Gastroesophageal sphincter (tissue), 4 donors: ENCODE data around the gene DOLK. TPM values are rescaled to one million over a fixed set of nuclear protein-coding genes. Genes with fewer than 3 reads are reported as not detected.
A peak's percentile ranks its signal among the peaks of the same experiment; 100 is the strongest.

Experiments
- ATAC-seq: fragments of 150-250 bp; one replicate; pipeline ENCODE4 v1.9.1; 2016; ENCODE audit warnings: mild to moderate bottlenecking, moderate library complexity
- H3K27ac ChIP-seq, 4 donors: fragments of 200-600 bp; sonication (generic) in 3 of 4; 1 replicate in 3 of 4; 2 replicates in 1 of 4; pipeline ENCODE4 v1.5.1; 2016 to 2019
- H3K27me3 ChIP-seq: fragments of 200-600 bp; sonication (generic); one replicate; pipeline ENCODE4 v1.5.1; 2019
- H3K36me3 ChIP-seq, 2 donors: fragments of 200-600 bp; sonication (generic); one replicate each; pipeline ENCODE4 v1.5.1; 2019; ENCODE audit warnings: control low read depth in 1 of 2
- H3K4me1 ChIP-seq, 3 donors: fragments of 200-600 bp; sonication (generic); 1 replicate in 2 of 3; 2 replicates in 1 of 3; pipeline ENCODE4 v1.5.1; 2016 to 2019; ENCODE audit warnings: control low read depth in 2 of 3
- H3K4me3 ChIP-seq, 2 donors: fragments of 200-600 bp; sonication (generic); one replicate each; pipeline ENCODE4 v1.5.1; 2019; ENCODE audit warnings: mild to moderate bottlenecking in 1 of 2, moderate library complexity in 1 of 2
- H3K9me3 ChIP-seq, 3 donors: fragments of 200-600 bp; sonication (generic); one replicate each; pipeline ENCODE4 v1.5.1; 2017 to 2019; ENCODE audit warnings: control low read depth in 2 of 3
- CTCF ChIP-seq, 4 experiments: fragments of 200-600 bp in 2 of 4; fragments of 450-650 bp in 2 of 4; sonication (generic) in 1 of 4; IDR thresholded peaks; one replicate each; pipeline ENCODE4 v1.5.1; 2017 to 2019; ENCODE audit warnings: antibody characterized with exemption in 4 of 4, mild to moderate bottlenecking in 2 of 4, moderate library complexity in 2 of 4
- EP300 ChIP-seq: sonication (generic); formaldehyde crosslinking; IDR thresholded peaks from one replicate; pipeline ENCODE4 v1.6.1; 2017; ENCODE audit warnings: antibody characterized with exemption, mild to moderate bottlenecking
- POLR2A ChIP-seq, 2 donors: fragments of 450-650 bp; IDR thresholded peaks; one replicate each; pipeline ENCODE4 v1.6.1; 2017; ENCODE audit warnings: antibody characterized with exemption in 2 of 2, mild to moderate bottlenecking in 2 of 2, moderate library complexity in 1 of 2
- POLR2AphosphoS5 ChIP-seq: sonication (generic); formaldehyde crosslinking; IDR thresholded peaks from one replicate; pipeline ENCODE4 v1.6.1; 2017; ENCODE audit warnings: antibody characterized with exemption
- WGBS, 2 donors: methylation state at CpG; one replicate each; pipeline ENCODE4 v1.1.5; 2018; ENCODE audit warnings: low coverage in 1 of 2; 5-methylcytosine and 5-hydroxymethylcytosine counted together
- total RNA-seq, 4 donors: library from RNA; depleted of rRNA; stranded (reverse); fragments of >200 nt; gene quantifications; one replicate each; pipeline ENCODE4 v1.1.0, GENCODE V29; 2016

DOLK gene
- total RNA-seq, 4 donors from 2014 or later, result 9.8 to 17.1 (median 13.0) TPM

DNA sequence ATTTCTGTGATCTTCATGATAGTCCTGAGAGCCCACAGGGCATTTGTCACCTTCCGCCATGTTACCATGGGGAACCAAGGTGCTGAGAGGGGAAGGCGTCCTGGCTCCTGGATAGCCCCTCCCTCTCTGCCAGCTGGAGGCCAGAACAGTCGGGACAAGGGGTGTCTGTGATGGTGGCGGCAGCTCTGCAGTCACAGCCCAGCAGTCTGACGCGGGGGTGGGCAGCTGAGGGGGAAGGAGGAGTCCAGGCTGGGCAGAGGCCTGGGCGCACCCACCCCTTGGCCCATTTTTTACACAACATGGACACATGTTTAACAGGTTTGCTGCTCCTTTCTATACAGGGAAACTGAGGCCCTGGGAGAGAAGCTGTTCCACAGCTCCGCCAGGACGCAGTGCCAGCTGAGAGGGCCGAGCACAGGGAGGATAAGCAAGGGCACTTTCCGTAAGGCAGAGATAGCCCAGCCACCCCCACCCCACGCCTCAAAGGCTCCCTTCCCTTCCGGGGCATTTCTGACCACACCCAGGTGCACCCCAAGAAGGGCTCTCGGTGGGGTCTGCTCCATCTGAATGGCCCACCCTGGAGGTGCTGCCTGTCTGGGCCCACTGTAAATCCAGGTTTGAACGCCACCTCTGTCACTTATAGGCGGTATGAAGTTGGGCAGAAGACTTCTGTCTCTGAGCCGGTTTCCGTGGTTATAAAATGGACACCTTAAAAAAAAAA, 48.4 kb downstream of the DOLK start:
- ATAC-seq, result no peak
- 80 to 93% methylated on average over 3 to 5 of the region's 18 CpGs for WGBS, 2 donors
- Histone ChIP-seq H3K4me3 (no peak overlapping the region), H3K9me3 (no peaks in the 10 kb centered on the region), H3K27ac (peak overlapping the region in 3 of 4 donors; percentile 25 to 49 (median 47)), H3K27me3 (no peaks in the 10 kb centered on the region), H3K4me1 (peaks cover 0 to 59% (median 5%) of the 10 kb centered on the region in 3 donors), H3K36me3 (peaks cover 0 to 66% of the 10 kb centered on the region in 2 donors)
- TF ChIP-seq POLR2A (IDR thresholded peaks at IDR 0.05) (no peak), EP300 (no peak), POLR2AphosphoS5 (no peak), CTCF (IDR thresholded peaks at IDR 0.05) (no peak)

GRCh38 chr9:128898382-128898781, 49.0 kb downstream of the DOLK start:
- Histone ChIP-seq H3K9me3 (no peaks in the 10 kb centered on the region), H3K36me3 (peaks cover 0 to 66% of the 10 kb centered on the region in 2 donors), H3K4me1 (peaks cover 0 to 62% (median 6%) of the 10 kb centered on the region in 3 donors), H3K4me3 (no peak overlapping the region), H3K27ac (peak overlapping the region in 3 of 4 donors; percentile 25 to 49 (median 47)), H3K27me3 (no peaks in the 10 kb centered on the region)
- ATAC-seq, result no peak
- WGBS, 2 donors, result 50 to 95% methylated on average over 1 to 4 of the region's 5 CpGs
- TF ChIP-seq POLR2AphosphoS5 (no peak), POLR2A (IDR thresholded peaks at IDR 0.05) (no peak), EP300 (no peak), CTCF (IDR thresholded peaks at IDR 0.05) (no peak)

- Histone ChIP-seq H3K27me3 (no peaks in the 10 kb centered on the region), H3K36me3 (peaks cover 0 to 58% of the 10 kb centered on the region in 2 donors), H3K4me3 (no peak overlapping the region), H3K4me1 (peaks cover 0 to 71% (median 23%) of the 10 kb centered on the region in 3 donors), H3K9me3 (no peaks in the 10 kb centered on the region), H3K27ac (peak overlapping the region in 2 of 4 donors; percentile 38 to 48)
- TF ChIP-seq POLR2AphosphoS5 (no peak), POLR2A (IDR thresholded peaks at IDR 0.05) (no peak), CTCF (IDR thresholded peaks at IDR 0.05) (no peak), EP300 (no peak)
- no peak for ATAC-seq
- 67% methylated on average over 1 of the region's 4 CpGs; no CpG with 5 or more reads in 1 of the 2 donors for WGBS, 2 donors
Observed at GRCh38 chr9:128895556-128895955, 51.8 kb downstream of the DOLK start.

Other genes with a start within 250 kb of the DOLK start
- 1 to 10 TPM; 2.3 to 7.5 (median 4.0) TPM for gene PKN3, start 245.1 kb downstream of the DOLK start, total RNA-seq
- 10 to 100 TPM; 19.5 to 24.5 (median 22.2) TPM for gene ZDHHC12, start 223.5 kb downstream of the DOLK start, total RNA-seq
- 100 to 1,000 TPM in 1 of 4 donors, 10 to 100 TPM in 3; 55.1 to 104 (median 60.2) TPM for gene ZER1, start 175.7 kb downstream of the DOLK start, total RNA-seq
- gene TBC1D13, start 160.3 kb downstream of the DOLK start, total RNA-seq, result 10 to 100 TPM; 13.2 to 40.9 (median 17.7) TPM
- gene ENDOG, start 129.1 kb downstream of the DOLK start, total RNA-seq, result 10 to 100 TPM; 20.3 to 29.7 (median 27.1) TPM
- 10 to 100 TPM in 3 of 4 donors, 1 to 10 TPM in 1; 9.6 to 26.0 (median 21.1) TPM for gene SPOUT1, start 117.8 kb downstream of the DOLK start, total RNA-seq
- gene KYAT1, start 65.7 kb downstream of the DOLK start, total RNA-seq, result 1 to 10 TPM; 3.4 to 7.9 (median 4.8) TPM
- gene LRRC8A, start 65.5 kb downstream of the DOLK start, total RNA-seq, result 10 to 100 TPM; 38.1 to 95.1 (median 49.9) TPM
- 10 to 100 TPM in 3 of 4 donors, 1 to 10 TPM in 1; 9.6 to 27.1 (median 25.4) TPM for gene PHYHD1, start 26.6 kb downstream of the DOLK start, total RNA-seq
- gene NUP188, start 96 bp upstream of the DOLK start, total RNA-seq, result 10 to 100 TPM; 18.6 to 32.7 (median 29.1) TPM
- 100 to 1,000 TPM in 1 of 4 donors, 10 to 100 TPM in 3; 80.3 to 123 (median 83.6) TPM for gene SH3GLB2, start 80.7 kb upstream of the DOLK start, total RNA-seq
- 10 to 100 TPM; 16.2 to 38.3 (median 24.6) TPM for gene MIGA2, start 89.0 kb upstream of the DOLK start, total RNA-seq
- 1 to 10 TPM; 2.7 to 6.2 (median 6.0) TPM for gene DOLPP1, start 133.5 kb upstream of the DOLK start, total RNA-seq
- gene CRAT, start 163.2 kb upstream of the DOLK start, total RNA-seq, result 10 to 100 TPM; 59.6 to 91.2 (median 67.5) TPM
- 100 to 1,000 TPM in 1 of 4 donors, 10 to 100 TPM in 3; 58.7 to 100 (median 71.6) TPM for gene PTPA, start 163.8 kb upstream of the DOLK start, total RNA-seq
- gene IER5L, start 230.7 kb upstream of the DOLK start, total RNA-seq, result 10 to 100 TPM in 2 of 4 donors, 1 to 10 TPM in 2; 7.4 to 14.3 (median 10.4) TPM